ENCODE results near the gene LY6G6C.
A peak's percentile ranks its signal among the peaks of the same experiment; 100 is the strongest.

The LY6G6C gene

GRCh38 chr6:31721351-31722020 is at the start of gene LY6G6C:
TSS of gene LY6G6C (minus strand) at chr6:31721746. CDS start at chr6:31721679, 67 bp downstream.
- DNase-seq: no peak

- DNase-seq: no peak
Measured at GRCh38 chr6:31770860-31771259, 49.3 kb upstream of the LY6G6C start.

DNA sequence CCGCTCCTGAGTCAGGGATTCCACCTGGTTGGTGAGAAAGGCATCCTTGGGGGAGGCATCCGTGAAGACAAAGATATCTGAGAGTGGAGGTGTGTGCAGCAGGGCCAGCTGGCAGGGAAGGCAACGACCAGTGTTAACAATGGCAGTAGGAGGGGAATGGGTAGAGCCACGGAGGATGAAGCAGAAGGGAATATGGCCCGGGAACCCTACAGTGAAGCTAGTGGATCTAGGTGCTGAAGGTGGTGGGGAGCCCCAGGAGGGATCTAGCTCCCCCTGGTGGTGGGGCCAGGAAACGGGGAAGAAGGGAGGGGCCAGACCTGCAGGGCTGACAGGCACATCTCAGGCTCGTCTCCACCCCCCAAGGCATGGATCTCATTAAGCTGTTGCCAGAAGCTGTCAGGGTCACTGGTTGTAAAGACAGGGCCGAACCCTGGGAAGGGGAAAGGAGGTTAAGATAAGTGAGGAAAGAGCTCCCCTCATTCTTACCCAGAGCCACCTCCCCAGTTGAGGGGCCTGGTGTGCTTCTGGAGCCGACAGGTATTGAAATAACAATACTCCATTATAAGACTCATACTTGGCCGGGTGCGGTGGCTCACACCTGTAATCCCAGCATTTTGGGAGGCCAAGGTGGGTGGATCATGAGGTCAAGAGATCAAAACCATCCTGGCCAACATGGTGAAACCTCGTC is 48.3 kb upstream of the LY6G6C start:
- DNase-seq: peak; percentile 78

DNA sequence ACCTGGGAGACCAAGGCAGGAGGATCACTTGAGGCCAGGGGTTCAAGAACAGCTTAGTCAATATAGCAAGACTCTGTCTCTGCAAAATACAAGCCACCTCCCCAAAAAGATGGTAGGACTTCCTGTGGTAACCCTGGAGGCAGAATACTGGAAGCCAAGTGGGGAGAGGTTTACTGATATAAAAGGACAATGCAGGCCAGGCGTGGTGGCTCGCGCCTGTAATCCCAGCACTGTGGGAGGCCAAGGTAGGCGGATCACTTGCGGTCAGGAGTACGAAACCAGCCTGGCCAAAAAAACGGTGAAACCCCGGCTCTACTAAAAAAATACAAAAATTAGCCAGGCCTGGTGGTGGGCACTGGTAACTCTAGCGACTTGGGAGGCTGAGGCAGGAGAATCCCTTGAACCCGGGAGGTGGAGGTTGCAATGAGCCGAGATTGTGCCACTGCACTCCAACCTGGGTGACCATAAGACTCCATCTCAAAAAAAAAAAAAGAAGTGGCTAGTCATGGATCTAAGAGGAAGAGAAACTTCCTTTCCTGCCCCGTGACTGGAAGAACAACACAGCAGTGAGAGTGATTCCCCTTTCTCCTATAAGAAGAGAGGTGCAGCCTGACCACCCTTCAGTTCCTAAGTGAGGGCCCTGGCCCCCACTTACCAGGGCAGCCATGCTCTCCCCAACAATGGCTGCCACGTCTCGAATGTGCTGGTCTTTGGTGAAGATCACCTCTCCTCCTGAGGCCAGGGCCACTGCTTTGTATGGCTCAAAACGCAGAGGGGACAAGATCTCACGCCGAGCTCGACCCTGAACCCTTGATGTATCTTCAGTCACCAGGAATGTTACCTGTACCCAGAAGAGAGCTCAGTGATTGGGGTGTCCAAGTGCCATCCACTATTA is 47.1 kb upstream of the LY6G6C start:
- DNase-seq: no peak

DNA sequence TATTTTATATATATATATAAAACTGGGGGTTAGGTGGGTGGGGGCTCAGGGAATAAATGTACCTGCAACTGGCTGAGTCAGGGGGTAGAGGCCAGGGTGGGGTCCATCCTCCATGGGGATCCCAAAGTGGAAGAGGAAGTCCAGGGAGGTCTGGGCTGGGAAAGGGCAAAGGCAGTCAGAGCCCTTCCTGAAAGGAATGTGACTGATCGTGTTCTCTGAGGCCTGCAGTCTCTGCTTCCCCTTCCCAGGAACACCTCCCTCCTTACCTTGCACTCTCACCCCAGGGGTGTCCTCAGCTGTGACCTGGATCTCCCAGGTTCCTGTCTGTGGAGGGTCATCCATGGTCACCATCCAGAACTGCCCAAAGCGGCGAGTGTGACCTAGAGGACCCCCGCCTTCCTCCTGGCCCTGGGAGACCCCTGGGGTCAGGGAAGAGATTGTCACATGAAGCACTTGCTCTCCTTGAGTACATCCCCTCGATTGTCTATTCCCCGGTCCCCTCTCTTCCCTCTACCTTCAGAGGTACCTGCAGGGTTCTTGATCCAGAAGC is 45.6 kb upstream of the LY6G6C start:
- DNase-seq: no peak

DNA sequence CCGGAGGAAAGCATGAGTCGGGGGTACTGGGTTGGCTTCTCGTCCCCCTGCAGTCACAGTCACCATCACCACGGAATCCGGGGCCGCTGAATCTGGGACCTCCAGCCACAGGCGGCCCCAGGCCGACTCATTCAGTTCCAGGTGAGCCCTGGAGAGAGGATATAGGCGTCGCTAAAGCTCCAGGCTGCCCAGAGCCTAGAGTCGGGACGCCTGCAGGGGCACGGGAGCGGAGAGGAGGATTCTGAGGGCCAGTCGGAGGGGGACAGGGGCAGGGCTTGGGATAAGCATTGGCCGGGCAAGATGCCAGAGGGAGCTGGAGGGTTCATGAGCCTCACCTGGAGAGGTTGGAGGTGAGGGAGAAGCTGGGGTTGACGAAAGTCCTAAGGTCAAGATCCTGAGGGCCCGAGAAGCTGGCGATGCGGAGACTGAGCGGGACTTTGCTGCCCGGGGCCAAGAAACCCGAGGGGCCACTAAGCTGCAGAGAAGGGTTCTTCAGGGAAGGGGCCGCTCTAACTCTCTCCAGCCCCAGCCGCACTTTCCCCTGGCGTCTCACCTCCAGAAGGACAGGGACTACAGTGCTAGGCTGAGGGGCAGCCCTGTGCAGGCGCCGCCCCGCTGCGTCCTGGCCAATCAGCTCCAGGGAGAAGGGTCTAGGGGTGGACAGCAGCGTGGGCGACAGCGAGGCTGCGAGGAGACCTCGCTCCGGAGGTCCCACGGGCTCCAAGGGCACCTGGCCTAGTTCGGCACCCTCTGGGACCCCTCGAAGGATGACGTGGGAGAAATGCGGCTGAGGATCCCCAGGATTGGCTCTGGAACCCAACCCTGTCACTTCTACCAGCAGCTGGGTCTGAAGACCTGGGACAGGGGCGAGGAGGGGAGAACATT is 44.6 kb upstream of the LY6G6C start:
- no peak for DNase-seq

- DNase-seq: no peak
Measured at GRCh38 chr6:31765559-31765909, 44.0 kb upstream of the LY6G6C start.

- DNase-seq: no peak
Measured at GRCh38 chr6:31764198-31764597, 42.7 kb upstream of the LY6G6C start.

DNA sequence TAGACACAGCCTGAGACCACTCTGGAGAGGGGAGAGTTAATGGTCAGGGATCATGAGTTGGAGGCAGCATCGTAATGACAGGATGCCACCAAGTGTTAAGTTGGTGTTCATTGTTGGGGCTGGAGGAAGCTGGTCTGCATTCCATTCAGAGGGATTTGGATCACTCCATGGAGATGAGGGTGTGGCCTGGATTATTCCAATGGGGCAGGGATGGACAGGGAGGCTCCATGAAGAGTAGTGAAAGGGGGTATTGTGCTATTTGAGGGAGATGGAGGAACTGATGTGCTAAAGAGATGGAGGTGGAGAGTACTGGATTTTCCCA is 42.0 kb upstream of the LY6G6C start:
- DNase-seq: no peak

DNA sequence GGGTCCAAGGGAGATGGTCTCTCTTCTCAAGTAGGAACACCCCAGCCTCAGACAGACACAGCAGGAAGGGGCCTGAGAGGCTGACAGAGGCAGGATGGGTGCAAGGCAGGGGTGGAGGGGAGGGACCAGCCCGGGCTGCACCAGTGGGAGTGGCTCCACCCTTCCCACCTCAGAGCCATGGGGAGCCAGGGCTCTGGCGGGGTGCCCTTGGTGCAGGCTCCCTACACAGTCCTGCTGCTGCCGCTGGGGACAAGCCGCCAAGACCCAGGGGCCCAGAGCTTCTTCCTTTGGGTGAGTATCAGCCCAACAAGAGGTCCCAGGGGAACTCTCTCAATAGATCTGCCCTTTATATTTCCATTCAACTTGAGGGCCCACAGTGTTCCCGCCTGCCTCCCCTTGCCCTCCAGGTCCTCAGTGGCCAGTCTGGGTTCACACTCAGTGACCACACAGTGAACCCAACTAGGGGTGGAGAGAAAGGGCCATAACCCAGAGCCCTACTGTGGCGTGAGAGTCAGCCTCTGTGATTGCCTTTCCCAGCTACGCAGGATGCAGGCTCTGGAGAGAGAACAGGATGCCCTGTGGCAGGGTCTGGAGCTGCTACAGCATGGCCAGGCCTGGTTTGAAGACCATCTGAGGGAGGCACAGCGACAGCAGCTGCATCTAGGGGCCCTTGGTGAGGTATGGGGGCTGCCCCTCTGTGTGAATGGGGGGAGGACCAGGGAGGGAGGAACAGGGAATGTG is 41.5 kb upstream of the LY6G6C start:
- DNase-seq: no peak

- DNase-seq: no peak
Measured at GRCh38 chr6:31762356-31762755, 40.8 kb upstream of the LY6G6C start, which contains the start of gene SAPCD1. TSS of gene SAPCD1 (plus strand) at chr6:31762656. CDS start at chr6:31763055, 399 bp downstream.

GRCh38 chr6:31761343-31761742 is 39.8 kb upstream of the LY6G6C start:
- no peak for DNase-seq

GRCh38 chr6:31760790-31761189 is 39.2 kb upstream of the LY6G6C start:
- no peak for DNase-seq

DNA sequence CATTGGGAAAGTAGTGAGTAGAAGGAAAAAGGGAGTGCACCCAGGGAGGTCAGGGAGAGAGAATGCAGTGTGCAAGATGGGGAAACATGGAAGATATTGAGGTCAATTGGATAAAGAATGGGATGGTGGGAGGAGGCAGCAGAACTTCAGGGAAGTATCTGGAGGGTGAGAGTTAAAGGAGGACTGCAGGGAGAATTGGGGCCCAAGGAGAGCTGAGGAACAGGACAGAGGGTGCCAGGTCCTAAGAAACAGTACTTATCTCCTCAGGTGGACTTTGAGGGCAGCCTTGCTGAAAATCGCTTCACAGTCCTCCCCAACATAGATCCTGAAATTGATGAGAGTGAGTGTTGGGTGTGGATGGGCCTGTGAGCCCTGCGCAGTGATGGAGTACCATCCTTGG is 36.7 kb upstream of the LY6G6C start:
- no peak for DNase-seq

- DNase-seq: no peak
Measured at GRCh38 chr6:31752739-31753319, 31.3 kb upstream of the LY6G6C start.

DNA sequence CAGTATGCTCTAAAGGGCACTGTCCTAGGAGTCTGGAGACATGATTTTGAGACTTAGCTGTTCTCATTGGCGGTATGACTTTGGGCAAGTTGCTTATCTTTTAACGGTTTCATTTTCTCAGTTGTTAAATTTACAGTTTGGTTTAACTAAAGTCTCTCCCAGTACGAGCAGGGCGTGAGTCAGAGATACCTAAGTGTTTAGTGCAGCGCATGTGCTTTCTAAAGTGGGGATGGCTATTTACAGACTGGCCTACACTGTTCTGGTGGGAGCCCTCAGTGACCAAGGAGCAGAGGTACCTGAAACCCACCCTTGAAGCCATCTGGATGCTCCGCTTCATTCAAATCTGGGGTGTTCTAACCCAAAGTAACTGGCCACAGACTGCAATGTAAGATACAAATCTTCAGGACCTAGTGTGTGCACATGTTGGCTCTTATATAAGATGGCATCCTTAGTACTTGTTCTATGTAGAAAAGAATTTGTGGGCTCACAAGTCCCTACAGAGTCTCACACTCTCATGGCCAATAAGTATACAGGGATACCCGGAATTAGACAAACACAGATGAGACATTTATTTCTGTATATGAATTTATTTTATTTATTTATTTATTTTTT is 29.0 kb upstream of the LY6G6C start:
- no peak for DNase-seq

DNA sequence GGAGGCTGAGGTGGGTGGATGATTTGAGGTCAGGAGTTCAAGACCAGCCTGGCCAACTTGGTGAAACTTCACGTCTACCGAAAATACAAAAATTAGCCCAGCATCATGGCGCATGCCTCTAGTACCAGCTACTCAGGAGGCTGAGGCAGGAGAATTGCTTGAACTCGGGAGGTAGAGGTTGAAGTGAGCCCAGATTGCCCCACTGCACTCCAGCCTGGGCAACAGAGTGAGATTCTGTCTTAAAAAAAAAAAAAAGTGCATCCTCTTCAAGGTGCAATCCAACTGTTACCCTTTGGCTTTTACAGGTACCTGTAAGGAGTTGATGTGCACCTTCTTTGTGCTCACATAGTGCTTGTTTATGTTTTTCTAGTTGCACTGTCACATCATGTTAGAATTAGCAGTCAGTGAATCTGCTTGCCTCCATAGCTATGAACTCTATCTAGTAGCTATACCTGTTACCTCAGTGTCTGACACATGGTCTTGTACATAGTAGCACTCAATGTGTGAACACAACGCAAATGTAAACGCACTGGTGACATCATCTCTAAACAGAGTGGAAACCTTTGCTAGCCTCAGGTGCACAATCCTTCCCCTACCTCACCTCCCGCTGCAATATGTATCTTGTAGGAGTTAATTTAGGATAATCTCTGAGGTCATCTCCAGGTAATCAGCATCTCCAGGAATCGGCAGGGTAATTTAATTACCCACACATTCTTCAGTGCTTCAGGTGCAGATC is 27.9 kb upstream of the LY6G6C start:
- DNase-seq: no peak

DNA sequence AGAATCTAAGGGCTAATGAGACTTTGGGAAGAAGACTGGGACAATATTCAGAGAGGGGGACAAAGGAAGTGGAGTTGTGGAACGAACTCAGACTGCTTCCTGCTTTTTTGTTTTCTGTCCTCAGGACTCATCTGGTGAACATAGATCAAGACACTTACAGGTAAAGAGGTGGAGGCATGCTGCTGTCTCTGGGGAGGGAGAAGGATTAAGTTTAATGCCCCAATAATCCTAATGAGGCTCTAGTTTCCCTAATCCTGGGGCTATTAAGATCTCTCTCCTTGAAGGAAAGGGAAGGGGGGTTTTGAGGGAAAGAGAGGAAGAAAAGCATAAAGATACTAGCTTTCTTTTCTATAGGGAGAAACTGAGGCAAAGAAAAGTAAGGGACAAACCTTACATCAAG is 22.9 kb upstream of the LY6G6C start:
- no peak for DNase-seq

GRCh38 chr6:31742894-31743293 is 21.3 kb upstream of the LY6G6C start:
- DNase-seq: no peak

DNA sequence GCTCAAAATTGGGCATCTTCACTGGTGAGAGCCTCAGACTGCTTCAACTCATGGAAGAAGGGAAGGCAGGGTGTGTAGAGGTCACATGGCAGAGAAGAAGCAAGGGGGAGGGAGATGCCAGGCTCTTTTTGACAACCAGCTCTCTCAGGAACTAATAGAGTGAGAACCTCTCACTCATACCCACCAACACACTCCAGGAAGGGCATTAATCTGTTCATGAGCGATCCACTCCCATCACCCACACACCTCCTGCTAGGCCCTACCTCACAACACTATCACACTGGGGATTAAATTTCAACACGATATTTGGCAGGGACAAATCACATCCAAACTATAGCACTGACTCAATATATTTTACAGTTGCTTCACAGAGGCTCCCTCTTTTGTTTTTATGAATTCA is 20.3 kb upstream of the LY6G6C start:
- DNase-seq: no peak
